ENCODE results near the gene COG8. TPM values are rescaled to one million over a fixed set of nuclear protein-coding genes. Genes with fewer than 3 reads are reported as not detected.
A peak's percentile ranks its signal among the peaks of the same experiment; 100 is the strongest.

The COG8 gene
- total and polyA plus RNA-seq, 9 of the 15 experiments (the other 6 are each of a cell fraction or from before 2014, with no cell fraction given) = 3.7 to 42.6 (median 30.1) TPM

GRCh38 chr16:69339289-69340094, at the start of gene COG8, which contains the start of gene NIP7 (continued):
- TF ChIP-seq ATF1 (CRISPR knock-in tag; IDR thresholded peaks at IDR 0.05) (peak; percentile 71), ATF1 (tag; IDR thresholded peaks at IDR 0.05) (peak; percentile 91), CXXC5 (CRISPR knock-in tag; IDR thresholded peaks at IDR 0.05) (peak; percentile 68), RBBP5 (IDR thresholded peaks at IDR 0.05; ENCODE audit: borderline replicate concordance, insufficient read depth, low read length, poor library complexity, severe bottlenecking) (peak; percentile 96), ELF4 (CRISPR knock-in tag; IDR thresholded peaks at IDR 0.05) (0 out of 2 replicates have a peak, but pooled peaks have one; percentile 56), SIN3B (IDR thresholded peaks at IDR 0.05; ENCODE audit: low read depth) (peak; percentile 90), HNRNPLL (IDR thresholded peaks at IDR 0.05; ENCODE audit: low read depth, low read length, poor library complexity, severe bottlenecking) (peak; percentile 40), RNF2 (IDR thresholded peaks at IDR 0.05) (peak; percentile 61), ZNF766 (CRISPR knock-in tag; conservative IDR thresholded peaks at IDR 0.05) (peak; percentile 80), SRF (CRISPR knock-in tag; IDR thresholded peaks at IDR 0.05) (peak in 1 of 2 experiments; percentile 41; a peak in 2 of 4 replicates), TFAP4 (CRISPR knock-in tag; IDR thresholded peaks at IDR 0.05; ENCODE audit: borderline replicate concordance) (peak; percentile 81), FOXP1 (CRISPR knock-in tag; IDR thresholded peaks at IDR 0.05) (peak; percentile 93), ZFP36 (IDR thresholded peaks at IDR 0.05; ENCODE audit: low read depth, low read length, partially characterized antibody) (peak; percentile 25)
- TF ChIP-seq, protein P1, sequence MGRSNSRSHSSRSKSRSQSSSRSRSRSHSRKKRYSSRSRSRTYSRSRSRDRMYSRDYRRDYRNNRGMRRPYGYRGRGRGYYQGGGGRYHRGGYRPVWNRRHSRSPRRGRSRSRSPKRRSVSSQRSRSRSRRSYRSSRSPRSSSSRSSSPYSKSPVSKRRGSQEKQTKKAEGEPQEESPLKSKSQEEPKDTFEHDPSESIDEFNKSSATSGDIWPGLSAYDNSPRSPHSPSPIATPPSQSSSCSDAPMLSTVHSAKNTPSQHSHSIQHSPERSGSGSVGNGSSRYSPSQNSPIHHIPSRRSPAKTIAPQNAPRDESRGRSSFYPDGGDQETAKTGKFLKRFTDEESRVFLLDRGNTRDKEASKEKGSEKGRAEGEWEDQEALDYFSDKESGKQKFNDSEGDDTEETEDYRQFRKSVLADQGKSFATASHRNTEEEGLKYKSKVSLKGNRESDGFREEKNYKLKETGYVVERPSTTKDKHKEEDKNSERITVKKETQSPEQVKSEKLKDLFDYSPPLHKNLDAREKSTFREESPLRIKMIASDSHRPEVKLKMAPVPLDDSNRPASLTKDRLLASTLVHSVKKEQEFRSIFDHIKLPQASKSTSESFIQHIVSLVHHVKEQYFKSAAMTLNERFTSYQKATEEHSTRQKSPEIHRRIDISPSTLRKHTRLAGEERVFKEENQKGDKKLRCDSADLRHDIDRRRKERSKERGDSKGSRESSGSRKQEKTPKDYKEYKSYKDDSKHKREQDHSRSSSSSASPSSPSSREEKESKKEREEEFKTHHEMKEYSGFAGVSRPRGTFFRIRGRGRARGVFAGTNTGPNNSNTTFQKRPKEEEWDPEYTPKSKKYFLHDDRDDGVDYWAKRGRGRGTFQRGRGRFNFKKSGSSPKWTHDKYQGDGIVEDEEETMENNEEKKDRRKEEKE (IDR thresholded peaks at IDR 0.05; ENCODE audit: borderline replicate concordance in 1 of 2, control insufficient read depth in 1 of 2, low read depth in 2 of 2, low read length in 1 of 2) = peak in 1 of 2 experiments; percentile 91; a peak in 2 of 4 replicates
- TF ChIP-seq, protein P2, sequence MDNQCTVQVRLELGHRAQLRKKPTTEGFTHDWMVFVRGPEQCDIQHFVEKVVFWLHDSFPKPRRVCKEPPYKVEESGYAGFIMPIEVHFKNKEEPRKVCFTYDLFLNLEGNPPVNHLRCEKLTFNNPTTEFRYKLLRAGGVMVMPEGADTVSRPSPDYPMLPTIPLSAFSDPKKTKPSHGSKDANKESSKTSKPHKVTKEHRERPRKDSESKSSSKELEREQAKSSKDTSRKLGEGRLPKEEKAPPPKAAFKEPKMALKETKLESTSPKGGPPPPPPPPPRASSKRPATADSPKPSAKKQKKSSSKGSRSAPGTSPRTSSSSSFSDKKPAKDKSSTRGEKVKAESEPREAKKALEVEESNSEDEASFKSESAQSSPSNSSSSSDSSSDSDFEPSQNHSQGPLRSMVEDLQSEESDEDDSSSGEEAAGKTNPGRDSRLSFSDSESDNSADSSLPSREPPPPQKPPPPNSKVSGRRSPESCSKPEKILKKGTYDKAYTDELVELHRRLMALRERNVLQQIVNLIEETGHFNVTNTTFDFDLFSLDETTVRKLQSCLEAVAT (IDR thresholded peaks at IDR 0.05) = peak in 1 of 2 experiments; percentile 79; a peak in 2 of 4 replicates
- TF ChIP-seq, protein P3, sequence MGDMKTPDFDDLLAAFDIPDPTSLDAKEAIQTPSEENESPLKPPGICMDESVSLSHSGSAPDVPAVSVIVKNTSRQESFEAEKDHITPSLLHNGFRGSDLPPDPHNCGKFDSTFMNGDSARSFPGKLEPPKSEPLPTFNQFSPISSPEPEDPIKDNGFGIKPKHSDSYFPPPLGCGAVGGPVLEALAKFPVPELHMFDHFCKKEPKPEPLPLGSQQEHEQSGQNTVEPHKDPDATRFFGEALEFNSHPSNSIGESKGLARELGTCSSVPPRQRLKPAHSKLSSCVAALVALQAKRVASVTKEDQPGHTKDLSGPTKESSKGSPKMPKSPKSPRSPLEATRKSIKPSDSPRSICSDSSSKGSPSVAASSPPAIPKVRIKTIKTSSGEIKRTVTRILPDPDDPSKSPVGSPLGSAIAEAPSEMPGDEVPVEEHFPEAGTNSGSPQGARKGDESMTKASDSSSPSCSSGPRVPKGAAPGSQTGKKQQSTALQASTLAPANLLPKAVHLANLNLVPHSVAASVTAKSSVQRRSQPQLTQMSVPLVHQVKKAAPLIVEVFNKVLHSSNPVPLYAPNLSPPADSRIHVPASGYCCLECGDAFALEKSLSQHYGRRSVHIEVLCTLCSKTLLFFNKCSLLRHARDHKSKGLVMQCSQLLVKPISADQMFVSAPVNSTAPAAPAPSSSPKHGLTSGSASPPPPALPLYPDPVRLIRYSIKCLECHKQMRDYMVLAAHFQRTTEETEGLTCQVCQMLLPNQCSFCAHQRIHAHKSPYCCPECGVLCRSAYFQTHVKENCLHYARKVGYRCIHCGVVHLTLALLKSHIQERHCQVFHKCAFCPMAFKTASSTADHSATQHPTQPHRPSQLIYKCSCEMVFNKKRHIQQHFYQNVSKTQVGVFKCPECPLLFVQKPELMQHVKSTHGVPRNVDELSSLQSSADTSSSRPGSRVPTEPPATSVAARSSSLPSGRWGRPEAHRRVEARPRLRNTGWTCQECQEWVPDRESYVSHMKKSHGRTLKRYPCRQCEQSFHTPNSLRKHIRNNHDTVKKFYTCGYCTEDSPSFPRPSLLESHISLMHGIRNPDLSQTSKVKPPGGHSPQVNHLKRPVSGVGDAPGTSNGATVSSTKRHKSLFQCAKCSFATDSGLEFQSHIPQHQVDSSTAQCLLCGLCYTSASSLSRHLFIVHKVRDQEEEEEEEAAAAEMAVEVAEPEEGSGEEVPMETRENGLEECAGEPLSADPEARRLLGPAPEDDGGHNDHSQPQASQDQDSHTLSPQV (IDR thresholded peaks at IDR 0.05) = 0 out of 2 replicates have a peak, but pooled peaks have one; percentile 28

Measured in K562 (cell line).